Rectal smooth muscle tissue (tissue), 1 donor: ENCODE data around the gene MAP2K1.

Experiments used
- H3K27ac ChIP-seq: one replicate; pipeline ENCODE4 v1.7.0; 2013; ENCODE audit warnings: low read depth, low read length, inconsistent platforms
- H3K27me3 ChIP-seq: one replicate; pipeline ENCODE4 v1.7.0; 2013; ENCODE audit warnings: low read length; ENCODE audit not compliant: control insufficient read depth, insufficient read depth
- H3K36me3 ChIP-seq: one replicate; pipeline ENCODE4 v1.7.0; 2013; ENCODE audit warnings: low read length; ENCODE audit not compliant: control insufficient read depth, insufficient read depth
- H3K4me1 ChIP-seq: one replicate; pipeline ENCODE4 v1.7.0; 2013; ENCODE audit warnings: low read length; ENCODE audit not compliant: control insufficient read depth, insufficient read depth
- H3K4me3 ChIP-seq: one replicate; pipeline ENCODE4 v1.7.0; 2013; ENCODE audit warnings: low read length
- H3K9ac ChIP-seq: one replicate; pipeline ENCODE4 v1.7.0; 2013; ENCODE audit warnings: low read length

Gene MAP2K1

DNA sequence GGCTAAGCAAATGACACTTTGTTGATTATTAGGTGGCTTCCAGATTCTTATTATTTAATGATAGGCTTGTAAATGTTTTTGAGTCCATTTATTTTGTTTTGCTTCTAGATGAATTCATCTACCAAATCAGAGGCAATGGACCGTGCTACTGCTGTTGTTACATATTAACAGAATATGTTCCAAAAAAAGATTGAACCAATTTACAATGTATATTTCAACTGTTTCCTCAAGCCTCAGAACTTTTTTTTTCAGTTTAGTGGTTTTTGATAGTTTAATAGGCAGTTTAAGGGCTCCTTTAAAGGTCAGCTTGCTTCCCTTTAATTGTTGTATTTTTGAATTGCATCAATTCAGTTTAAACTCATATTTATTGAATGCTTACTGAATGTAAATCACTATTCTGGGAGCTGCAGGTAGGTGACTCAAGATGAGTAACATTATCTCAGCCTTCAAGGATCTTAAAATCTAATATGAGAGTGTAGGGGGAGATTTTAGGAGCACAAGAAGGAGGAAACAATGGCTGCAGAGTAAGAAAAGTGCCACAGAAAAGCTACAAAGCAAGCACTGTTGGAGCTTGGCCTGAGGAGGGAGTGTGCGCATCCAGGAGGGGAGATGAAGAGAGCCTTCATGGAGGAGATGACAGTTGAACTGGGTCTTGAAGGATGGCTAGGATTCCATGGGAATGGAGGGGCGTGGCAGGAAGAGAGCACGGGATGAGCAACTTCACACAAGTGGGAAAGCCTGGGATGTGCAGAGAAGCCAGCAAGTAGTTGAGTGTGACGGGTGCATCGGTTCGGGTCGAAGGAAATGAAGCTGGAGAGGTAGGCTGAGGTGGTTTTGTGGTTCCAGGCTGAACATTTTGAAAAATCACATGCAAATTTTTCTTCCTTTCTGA is 14.7 kb downstream of the MAP2K1 start:
- no peak overlapping the region for H3K4me3 ChIP-seq
- H3K27me3 ChIP-seq: no peaks in the 10 kb centered on the region
- no peaks in the 10 kb centered on the region for H3K36me3 ChIP-seq
- no peak overlapping the region for H3K9ac ChIP-seq
- no peaks in the 10 kb centered on the region for H3K4me1 ChIP-seq
- no peak overlapping the region for H3K27ac ChIP-seq

DNA sequence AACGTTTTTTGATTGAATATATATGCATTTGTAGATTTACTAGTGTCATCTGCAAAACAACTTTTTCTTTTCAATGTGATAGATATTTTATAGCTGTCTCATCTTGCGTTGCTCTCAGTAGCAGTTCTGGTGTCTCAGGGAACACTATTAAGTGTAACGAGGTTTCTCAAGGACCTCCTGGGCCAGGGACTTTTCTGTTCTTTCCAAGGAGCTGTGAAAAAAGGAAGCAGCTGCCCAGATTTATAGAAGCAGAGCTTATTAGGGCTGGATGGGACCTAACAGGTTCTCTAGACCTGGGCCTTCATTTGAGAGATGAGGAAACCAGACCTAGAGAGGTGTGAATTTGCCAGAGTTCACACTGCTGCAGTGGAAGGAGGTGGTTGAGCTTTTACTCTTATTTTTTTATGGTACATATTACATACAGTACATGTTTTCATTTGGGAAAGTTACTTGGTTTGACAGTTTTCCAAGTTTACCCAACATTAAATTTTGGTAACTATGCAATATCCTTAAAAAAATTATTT is 16.1 kb downstream of the MAP2K1 start:
- H3K27ac ChIP-seq: no peak overlapping the region
- H3K4me1 ChIP-seq: no peaks in the 10 kb centered on the region
- H3K36me3 ChIP-seq: no peaks in the 10 kb centered on the region
- H3K4me3 ChIP-seq: no peak overlapping the region
- H3K27me3 ChIP-seq: no peaks in the 10 kb centered on the region
- no peak overlapping the region for H3K9ac ChIP-seq

DNA sequence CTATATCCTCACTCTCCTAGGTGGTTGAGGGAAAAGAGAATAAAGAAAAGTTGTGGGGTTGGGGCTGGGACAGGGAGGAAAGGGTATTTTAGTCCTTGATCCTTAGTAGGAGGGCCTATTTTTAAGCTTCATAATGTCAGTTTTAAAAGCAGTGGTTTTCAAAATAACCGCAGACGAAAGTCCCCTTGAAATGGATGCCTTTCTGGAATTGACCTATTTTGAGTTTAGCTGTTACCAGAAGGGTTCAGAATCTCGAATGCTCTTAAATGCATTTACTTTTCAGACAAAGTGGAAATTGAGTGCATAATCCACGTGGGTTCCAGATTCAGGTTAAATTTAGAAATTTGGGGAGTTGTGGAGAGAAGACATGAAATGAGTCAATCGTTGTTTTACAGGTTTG is 16.6 kb downstream of the MAP2K1 start:
- Histone ChIP-seq H3K4me1 (no peaks in the 10 kb centered on the region), H3K27ac (no peak overlapping the region), H3K27me3 (no peaks in the 10 kb centered on the region)

DNA sequence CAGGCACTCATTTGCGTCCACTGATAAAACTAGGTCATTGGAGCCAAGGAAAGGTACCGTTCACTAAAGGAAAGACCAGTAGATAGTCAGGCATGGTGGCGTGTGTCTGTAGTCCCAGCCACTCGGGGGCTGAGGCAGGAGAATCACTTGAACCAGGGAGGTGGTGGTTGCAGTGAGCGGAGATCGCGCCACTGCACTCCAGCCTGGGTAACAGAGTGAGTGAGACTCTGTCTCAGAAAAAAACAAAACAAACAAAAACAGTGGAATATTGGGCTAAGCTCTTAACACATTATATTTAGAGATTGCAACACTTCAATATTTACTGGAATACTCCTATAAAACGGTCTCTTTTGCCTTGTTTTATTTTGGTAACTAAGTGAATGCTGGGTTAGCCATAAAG is 17.4 kb downstream of the MAP2K1 start:
- Histone ChIP-seq H3K27me3 (no peaks in the 10 kb centered on the region), H3K36me3 (no peaks in the 10 kb centered on the region), H3K4me1 (no peaks in the 10 kb centered on the region), H3K27ac (no peak overlapping the region), H3K4me3 (no peak overlapping the region), H3K9ac (no peak overlapping the region)

More for the DNA sequence above, 16.6 kb downstream of the MAP2K1 start:
- H3K9ac ChIP-seq: no peak overlapping the region
- H3K4me3 ChIP-seq: no peak overlapping the region
- H3K36me3 ChIP-seq: no peaks in the 10 kb centered on the region

DNA sequence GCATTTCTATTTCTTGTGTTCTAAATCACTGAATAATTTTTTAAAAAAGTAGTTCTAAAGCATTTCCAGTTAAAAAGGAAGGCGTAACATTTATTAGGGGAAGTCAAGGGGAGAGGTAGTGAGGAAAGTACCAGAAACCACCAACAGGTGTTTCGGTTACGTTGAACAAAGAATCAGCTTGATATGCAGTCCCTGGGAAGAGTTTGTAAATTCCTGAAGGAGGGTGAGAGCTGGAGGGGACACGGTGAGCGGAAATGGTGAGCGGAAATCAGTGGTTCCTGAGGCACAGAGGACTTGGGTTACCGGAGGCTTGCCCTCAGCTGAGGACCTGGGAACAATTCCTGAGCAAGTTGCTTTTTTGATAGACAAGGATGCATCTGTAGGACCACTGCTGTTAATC is 17.8 kb downstream of the MAP2K1 start:
- H3K9ac ChIP-seq: no peak overlapping the region
- H3K27ac ChIP-seq: no peak overlapping the region
- H3K4me3 ChIP-seq: no peak overlapping the region
- H3K27me3 ChIP-seq: no peaks in the 10 kb centered on the region
- no peaks in the 10 kb centered on the region for H3K4me1 ChIP-seq
- no peaks in the 10 kb centered on the region for H3K36me3 ChIP-seq

DNA sequence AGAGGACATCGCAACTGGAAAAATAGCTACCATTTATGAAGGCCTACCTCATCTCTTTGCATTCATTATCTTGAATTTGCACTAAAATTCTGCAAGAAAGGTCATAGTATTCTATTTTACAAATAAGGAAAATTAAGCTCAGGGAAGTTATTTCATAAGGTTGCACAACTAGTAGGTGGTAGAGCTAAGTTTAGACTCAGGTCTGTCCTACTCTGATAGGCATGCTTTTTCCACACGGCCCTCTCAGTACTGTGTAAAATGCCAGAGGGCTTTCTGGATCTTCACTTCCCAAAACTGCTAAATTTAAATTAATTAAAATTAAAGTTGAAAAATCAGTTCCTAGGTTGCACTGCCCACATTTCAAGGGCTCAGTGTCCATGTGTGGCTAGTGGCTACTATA is 18.3 kb downstream of the MAP2K1 start:
- Histone ChIP-seq H3K9ac (no peak overlapping the region), H3K27me3 (no peaks in the 10 kb centered on the region), H3K4me1 (no peaks in the 10 kb centered on the region), H3K36me3 (no peaks in the 10 kb centered on the region), H3K27ac (no peak overlapping the region), H3K4me3 (no peak overlapping the region)

DNA sequence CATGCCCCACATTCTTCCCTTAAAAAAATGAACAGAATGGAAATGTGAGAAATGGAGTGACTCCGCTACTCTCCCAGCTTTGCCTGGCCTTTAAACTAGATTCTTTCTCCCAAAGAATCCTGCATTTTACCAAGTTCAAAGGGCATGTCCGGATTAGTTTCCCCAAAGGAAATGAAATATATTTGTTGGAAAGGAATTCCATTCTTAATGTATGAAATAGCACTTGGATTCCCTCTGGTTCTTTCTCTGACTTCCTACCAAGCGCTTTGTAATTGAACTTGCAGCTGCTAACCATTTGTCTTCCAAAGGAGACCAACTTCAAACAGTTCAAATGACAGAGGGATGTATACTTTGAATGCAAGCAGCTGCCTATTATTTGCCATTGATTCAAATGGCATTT is 18.9 kb downstream of the MAP2K1 start:
- H3K27ac ChIP-seq: no peak overlapping the region
- no peaks in the 10 kb centered on the region for H3K4me1 ChIP-seq
- H3K9ac ChIP-seq: no peak overlapping the region
- H3K27me3 ChIP-seq: no peaks in the 10 kb centered on the region
- no peaks in the 10 kb centered on the region for H3K36me3 ChIP-seq
- H3K4me3 ChIP-seq: no peak overlapping the region

DNA sequence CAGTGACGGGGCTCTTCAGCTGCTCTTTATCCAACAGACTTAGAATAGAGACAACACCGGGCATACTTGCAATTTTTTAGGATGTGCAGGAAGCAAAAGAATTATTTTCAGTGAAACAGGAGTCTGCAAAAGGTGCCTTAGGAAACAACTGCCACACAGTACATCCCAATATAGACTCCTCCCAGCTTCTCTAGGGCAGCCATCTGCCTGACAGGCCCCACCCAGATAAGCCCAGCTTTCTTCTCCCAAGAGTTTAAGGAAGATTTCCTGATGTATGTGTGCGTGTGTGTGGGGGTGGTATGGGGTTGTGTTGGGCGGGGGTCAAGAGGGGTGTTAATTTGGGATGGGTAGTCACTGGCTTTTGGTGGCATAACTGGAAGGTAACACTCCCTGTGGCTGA is 21.5 kb downstream of the MAP2K1 start:
- Histone ChIP-seq H3K36me3 (no peaks in the 10 kb centered on the region), H3K9ac (no peak overlapping the region), H3K27ac (no peak overlapping the region), H3K4me1 (no peaks in the 10 kb centered on the region), H3K27me3 (no peaks in the 10 kb centered on the region), H3K4me3 (no peak overlapping the region)

DNA sequence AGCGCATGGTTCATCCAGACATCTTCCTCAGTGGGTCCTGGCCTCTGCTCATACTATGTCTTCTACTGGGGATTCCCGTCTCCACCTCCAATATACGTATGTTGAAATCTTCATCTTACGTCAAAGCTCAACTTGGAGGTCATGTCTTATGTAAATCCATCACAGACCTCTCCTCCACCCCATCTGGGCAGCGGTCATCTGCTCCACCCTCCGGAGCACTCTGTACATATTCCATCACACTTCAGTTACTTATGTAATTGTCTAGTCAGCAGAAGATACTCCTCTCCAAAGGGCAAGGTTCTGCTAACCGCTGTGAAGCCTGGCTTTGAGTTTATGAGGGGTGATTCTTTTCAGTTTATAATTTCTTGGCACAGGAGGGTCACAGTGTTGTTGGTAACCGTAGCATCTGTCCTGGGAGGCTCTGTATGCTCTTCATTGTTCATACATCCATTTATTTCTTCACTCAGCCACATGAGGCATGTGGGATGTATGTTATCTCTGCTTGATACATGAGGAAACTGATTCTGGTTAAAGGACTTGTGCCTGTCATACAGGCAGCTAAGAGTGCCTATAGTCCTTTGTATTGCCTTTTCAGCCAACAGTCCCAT is 22.1 kb downstream of the MAP2K1 start:
- H3K9ac ChIP-seq: no peak overlapping the region
- H3K36me3 ChIP-seq: no peaks in the 10 kb centered on the region
- H3K4me1 ChIP-seq: no peaks in the 10 kb centered on the region
- H3K27ac ChIP-seq: no peak overlapping the region
- no peak overlapping the region for H3K4me3 ChIP-seq
- no peaks in the 10 kb centered on the region for H3K27me3 ChIP-seq

DNA sequence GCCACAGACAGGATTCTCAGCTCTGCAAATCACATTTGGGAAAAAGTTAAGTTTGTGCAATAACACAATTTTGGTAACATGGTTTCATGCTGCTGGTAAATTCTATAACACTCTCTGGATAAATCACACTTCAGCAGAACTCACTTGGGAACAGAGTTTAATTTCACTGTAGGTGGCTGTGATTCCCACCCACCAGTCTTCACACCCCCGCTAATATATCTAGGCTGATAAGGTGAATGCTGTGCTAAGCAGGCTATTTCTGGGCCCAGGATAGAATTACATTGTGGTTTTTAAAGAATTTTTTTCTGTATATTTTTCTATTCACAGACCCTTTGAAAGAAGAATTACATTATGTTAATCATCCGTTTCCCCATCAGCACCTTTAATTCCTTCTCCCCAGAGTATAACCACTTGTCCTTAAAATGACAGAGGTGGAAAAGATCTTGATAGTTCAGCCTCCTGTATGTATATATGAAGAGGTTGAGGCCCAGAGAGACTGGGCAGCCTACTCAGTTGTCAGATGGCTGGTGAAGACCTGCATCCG is 22.9 kb downstream of the MAP2K1 start:
- Histone ChIP-seq H3K4me3 (no peak overlapping the region), H3K27me3 (no peaks in the 10 kb centered on the region), H3K4me1 (no peaks in the 10 kb centered on the region), H3K27ac (no peak overlapping the region), H3K9ac (no peak overlapping the region), H3K36me3 (no peaks in the 10 kb centered on the region)

DNA sequence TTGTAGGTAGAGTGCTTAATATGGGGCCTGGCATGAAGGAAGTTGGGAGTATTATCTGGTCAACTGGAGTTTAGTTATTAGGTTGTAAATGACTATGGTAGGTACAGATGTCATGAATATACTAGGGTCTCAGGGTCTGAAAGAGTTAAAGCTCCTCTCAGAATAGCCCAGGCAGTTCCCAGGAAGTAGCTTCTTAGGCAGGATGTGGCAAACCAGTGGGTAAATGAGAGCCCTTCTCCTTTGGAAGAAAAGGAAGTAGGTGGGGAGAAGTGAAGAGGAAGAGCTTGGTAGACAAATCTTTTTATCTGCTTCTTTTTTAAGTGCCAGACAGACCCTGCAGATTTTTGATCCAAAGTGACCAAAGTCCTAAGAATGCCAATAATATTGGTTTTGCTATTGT is 24.5 kb downstream of the MAP2K1 start:
- Histone ChIP-seq H3K36me3 (no peaks in the 10 kb centered on the region), H3K27me3 (no peaks in the 10 kb centered on the region), H3K27ac (no peak overlapping the region), H3K9ac (no peak overlapping the region), H3K4me3 (no peak overlapping the region), H3K4me1 (no peaks in the 10 kb centered on the region)

DNA sequence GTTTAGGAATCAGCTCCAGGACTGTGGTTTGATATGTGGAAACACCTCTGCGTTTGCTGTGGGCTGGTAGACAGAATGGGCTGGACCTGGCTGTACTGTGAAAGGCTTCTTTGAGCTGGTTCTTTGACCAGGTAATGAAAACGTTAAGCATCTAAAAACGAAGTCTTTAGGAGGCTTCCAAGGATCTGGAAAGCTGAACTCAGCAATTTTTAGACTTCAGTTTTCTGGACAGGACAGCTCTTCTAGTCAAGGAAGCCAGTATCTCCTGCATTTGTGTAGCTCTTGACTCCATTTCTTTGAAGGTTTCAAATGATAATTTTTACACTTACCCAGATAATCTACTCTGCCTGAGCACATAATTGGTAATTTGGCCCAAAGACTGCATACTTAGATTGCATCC is 25.5 kb downstream of the MAP2K1 start:
- no peak overlapping the region for H3K27ac ChIP-seq
- H3K4me1 ChIP-seq: no peaks in the 10 kb centered on the region

More for the DNA sequence above, 25.5 kb downstream of the MAP2K1 start:
- Histone ChIP-seq H3K36me3 (no peaks in the 10 kb centered on the region), H3K27me3 (no peaks in the 10 kb centered on the region), H3K9ac (no peak overlapping the region), H3K4me3 (no peak overlapping the region)
